Putamen (tissue), 1 donor: ENCODE data around the gene GTF2I.
"Not testable (repeated sequence)": the region's sequence is repeated elsewhere in the genome, so short reads cannot be mapped to it uniquely, and the experiment has no call there.

Experiments
- DNase-seq: peaks from one replicate; pipeline ENCODE4 v3.0.0-alpha.2; 2016; ENCODE audit warnings: low spot score

Gene GTF2I

DNA sequence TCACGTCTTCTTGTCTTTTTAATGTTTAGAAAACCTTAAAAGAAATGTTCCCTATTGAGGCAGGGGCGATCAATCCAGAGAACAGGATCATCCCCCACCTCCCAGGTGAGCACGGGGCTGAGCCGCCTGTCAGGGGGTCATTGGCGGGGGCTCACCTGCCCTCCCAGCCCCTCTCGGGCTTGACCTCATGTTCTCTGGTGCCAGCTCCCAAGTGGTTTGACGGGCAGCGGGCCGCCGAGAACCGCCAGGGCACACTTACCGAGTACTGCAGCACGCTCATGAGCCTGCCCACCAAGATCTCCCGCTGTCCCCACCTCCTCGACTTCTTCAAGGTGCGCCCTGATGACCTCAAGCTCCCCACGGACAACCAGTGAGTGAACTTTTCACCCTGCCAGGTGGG is 121.5 kb downstream of the GTF2I start:
- DNase-seq: not testable (repeated sequence)

- not testable (repeated sequence) for DNase-seq
Measured at GRCh38 chr7:74781746-74782145, 124.2 kb downstream of the GTF2I start.

- DNase-seq: not testable (repeated sequence)
Measured at GRCh38 chr7:74783595-74783994, 126.1 kb downstream of the GTF2I start.

DNA sequence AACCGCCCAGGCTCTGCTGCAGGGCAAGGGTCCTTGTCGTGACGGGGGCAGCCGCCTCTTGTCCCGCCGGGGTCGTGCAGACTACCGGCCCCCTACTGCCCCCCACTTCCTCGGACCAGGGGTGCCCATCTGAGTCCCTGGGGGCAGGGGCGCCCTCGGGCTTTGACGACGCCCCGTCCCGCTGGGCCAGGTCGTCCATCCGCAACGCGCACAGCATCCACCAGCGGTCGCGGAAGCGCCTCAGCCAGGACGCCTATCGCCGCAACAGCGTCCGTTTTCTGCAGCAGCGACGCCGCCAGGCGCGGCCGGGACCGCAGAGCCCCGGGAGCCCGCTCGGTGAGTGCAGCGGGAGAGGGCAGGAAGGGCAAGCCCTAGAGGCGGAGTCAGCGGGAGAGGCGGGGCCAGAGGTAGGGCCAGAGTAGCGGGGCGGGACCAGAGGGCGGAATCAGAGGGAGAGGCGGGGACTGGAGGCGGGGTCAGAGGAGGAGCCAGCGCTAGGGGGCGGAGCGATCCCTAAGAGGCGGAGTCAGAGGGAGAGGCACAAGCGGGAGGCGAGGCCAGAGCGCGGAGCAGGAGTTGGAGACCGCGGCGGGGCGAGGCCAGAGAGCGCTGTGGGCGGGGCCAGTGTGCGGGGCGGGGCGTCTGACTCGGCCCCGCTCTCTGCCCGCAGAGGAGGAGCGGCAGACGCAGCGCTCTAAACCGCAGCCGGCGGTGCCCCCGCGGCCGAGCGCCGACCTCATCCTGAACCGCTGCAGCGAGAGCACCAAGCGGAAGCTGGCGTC is 131.0 kb downstream of the GTF2I start:
- DNase-seq: peak; percentile 94

DNA sequence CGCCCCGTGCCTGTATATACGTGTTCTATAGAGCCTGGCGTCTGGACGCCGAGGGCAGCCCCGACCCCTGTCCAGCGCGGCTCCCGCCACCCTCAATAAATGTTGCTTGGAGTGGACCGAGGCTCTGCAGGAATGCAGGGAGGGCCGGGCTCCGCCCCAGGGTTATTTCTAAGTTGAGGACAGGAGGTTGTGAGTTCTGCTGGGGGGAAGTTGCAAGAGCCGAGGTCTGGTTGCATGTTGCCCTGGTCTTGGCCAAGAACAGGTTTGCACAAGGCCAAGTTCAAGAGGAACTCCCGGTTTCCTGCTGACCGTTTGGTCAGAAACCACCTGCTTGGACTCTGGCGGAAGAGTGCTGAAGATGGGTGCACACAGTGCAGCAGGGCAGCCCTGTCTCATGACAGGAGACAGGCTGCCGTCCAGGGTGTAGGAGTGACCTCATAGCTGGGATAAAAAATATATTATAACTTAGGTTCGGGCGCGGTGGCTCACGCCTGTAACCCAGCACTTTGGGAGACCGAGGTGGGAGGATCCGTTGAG is 131.8 kb downstream of the GTF2I start:
- not testable (repeated sequence) for DNase-seq

- not testable (repeated sequence) for DNase-seq
Measured at GRCh38 chr7:74797848-74798622, 140.5 kb downstream of the GTF2I start.

DNA sequence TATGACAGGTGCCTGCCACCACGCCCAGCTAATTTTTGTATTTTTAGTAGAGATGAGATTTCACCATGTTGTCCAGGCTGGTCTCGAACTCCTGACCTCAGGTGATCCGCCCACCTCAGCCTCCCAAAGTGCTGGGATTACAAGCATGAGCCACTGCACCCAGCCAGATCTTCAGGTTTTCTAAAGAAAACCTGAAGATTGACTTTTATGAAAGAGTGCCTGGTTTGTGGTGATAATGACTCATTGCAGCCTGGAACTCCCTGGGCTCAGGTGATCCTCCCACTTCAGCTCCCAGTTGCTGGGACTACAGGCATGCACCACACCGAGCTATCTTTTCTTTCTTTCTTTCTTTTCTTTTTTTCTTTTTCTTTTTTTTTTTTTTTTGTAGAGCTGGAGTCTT is 141.1 kb downstream of the GTF2I start:
- DNase-seq: not testable (repeated sequence)
